Stimulated activated CD4-positive, alpha-beta T cell treated with anti-CD3 and anti-CD28 coated beads, Interleukin-1b, Interleukin-23, amount 100 ng/mL, for 48 hours (primary cell): ENCODE measurements around the gene ATXN7.

Experiments used
- DNase-seq: peaks from one replicate; pipeline ENCODE4 v3.0.0-alpha.2; 2020

Gene ATXN7

GRCh38 chr3:63968612-63969350 is 105.1 kb downstream of the ATXN7 start:
- DNase-seq: no peak

GRCh38 chr3:63969876-63970275 is 106.2 kb downstream of the ATXN7 start:
- DNase-seq: no peak

- DNase-seq: no peak
These were observed 107.2 kb downstream of the ATXN7 start for GRCh38 chr3:63970631-63971475.

- no peak for DNase-seq
These were observed 108.5 kb downstream of the ATXN7 start for GRCh38 chr3:63972196-63972595.

GRCh38 chr3:63972987-63973386 is 109.3 kb downstream of the ATXN7 start:
- no peak for DNase-seq

GRCh38 chr3:63973406-63973805 is 109.7 kb downstream of the ATXN7 start:
- DNase-seq: no peak

- DNase-seq: no peak
These were observed 110.8 kb downstream of the ATXN7 start for GRCh38 chr3:63974451-63974850.

- no peak for DNase-seq
These were observed 112.1 kb downstream of the ATXN7 start for GRCh38 chr3:63975723-63976122.

GRCh38 chr3:63976161-63976871 is 112.6 kb downstream of the ATXN7 start:
- no peak for DNase-seq

- no peak for DNase-seq
These were observed 113.2 kb downstream of the ATXN7 start for GRCh38 chr3:63976872-63977200.

GRCh38 chr3:63977893-63978292 is 114.2 kb downstream of the ATXN7 start:
- DNase-seq: no peak

- DNase-seq: no peak
These were observed 115.6 kb downstream of the ATXN7 start for GRCh38 chr3:63979093-63979885.

- DNase-seq: no peak
These were observed 116.4 kb downstream of the ATXN7 start for GRCh38 chr3:63980019-63980418.

- no peak for DNase-seq
These were observed 117.3 kb downstream of the ATXN7 start for GRCh38 chr3:63980830-63981498.

GRCh38 chr3:63981980-63982379 is 118.3 kb downstream of the ATXN7 start:
- DNase-seq: no peak

- DNase-seq: no peak
These were observed 120.7 kb downstream of the ATXN7 start for GRCh38 chr3:63984391-63984790.

GRCh38 chr3:63986146-63986545 is 122.5 kb downstream of the ATXN7 start:
- no peak for DNase-seq

- DNase-seq: no peak
These were observed 123.2 kb downstream of the ATXN7 start for GRCh38 chr3:63986831-63987230.

GRCh38 chr3:63988943-63989342 is 125.3 kb downstream of the ATXN7 start:
- DNase-seq: no peak

- DNase-seq: no peak
These were observed 126.5 kb downstream of the ATXN7 start for GRCh38 chr3:63990204-63990603.

- DNase-seq: no peak
These were observed 127.1 kb downstream of the ATXN7 start for GRCh38 chr3:63990733-63991132.

- no peak for DNase-seq
These were observed 128.0 kb downstream of the ATXN7 start for GRCh38 chr3:63991666-63992065.
